ENCODE data around the gene MYO1F. TPM values are rescaled to one million over a fixed set of nuclear protein-coding genes. Genes with fewer than 3 reads are reported as not detected.
"Not testable (repeated sequence)": the region's sequence is repeated elsewhere in the genome, so short reads cannot be mapped to it uniquely, and the experiment has no call there.

MYO1F gene
- 0.34 TPM for polyA plus RNA-seq (2013, experiment 1 of 2; ENCODE audit: insufficient read length)
- polyA plus RNA-seq (2013, experiment 2 of 2; ENCODE audit: insufficient read length): 0.40 TPM

DNA sequence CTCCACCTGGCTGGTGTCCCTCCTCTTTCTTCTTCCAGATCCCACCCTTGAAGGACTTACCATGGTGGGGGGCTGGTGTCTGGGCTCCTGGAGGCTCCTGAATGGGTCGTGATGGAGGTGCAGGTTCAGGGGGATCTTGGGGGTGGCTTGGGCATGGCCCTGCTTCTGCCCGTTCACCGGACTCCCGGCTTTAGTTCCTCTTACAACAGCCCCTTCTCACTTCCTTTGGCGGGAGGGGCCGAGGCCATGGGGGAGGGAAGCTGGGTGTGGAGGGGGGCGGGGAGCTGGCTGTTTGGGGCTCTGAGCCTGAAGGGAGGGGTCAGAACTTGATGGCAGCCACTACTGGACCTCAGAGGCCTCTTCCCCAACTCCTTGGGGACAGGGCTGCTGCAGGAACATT lies at the start of gene MYO1F:
TSS of gene MYO1F (minus strand) at position 196 of the 400 bp plus-strand sequence. CDS start at position 63, 133 bp downstream.
- no peak for DNase-seq

DNA sequence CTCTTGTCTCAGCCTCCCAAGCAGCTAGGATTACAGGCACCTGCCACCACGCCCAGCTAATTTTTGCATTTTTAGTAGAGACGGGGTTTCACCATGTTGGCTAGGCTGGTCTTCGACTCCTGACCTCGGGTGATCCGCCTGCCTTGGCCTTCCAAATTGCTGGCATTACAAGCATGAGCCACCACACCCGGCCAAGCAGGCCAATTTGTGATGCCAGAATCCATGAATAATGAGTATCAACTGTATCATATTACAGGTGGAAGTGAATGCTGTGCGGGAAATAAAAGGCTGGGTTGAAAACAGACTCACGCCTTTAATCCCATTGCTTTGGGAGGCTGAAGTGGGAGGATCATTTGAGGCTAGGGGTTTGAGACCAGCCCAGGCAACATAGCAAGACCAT lies 49.6 kb upstream of the MYO1F start:
- no peak for DNase-seq

DNA sequence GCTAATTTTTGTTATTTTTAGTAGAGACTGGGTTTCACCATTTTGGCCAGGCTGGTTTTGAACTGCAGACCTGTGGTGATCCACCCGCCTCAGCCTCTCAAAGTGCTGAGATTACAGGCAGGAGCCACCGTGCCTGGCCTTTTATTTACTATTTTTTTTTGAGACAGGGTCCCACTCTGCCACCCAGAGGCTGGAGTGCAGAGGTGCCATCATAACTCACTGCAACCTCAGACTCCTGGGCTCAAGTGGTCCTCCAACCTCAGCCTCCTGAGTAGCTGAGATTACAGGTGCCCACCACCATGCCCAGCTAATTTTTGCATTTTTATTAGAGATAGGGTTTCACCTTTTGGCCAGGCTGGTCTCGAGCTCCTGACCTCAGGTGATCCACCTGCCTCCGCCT lies 45.6 kb upstream of the MYO1F start:
- not testable (repeated sequence) for DNase-seq

DNA sequence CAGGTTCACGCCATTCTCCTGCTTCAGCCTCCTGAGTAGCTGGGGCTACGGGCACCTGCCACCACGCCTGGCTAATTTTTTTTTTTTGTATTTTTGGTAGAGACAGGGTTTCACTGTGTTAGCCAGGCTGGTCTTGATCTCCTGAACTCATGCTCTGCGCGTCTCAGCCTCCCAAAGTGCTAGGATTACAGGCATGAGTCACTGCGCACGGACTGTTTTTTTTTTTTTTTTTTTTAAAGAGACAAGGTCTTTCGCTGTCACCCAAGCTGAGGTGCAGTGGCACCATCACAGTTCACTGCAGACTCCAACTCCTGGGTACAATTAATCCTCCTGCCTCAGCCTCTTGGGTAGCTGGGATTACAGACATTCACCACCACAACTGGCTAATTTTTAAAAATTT lies 41.5 kb upstream of the MYO1F start:
- peak; percentile 44 for DNase-seq

DNA sequence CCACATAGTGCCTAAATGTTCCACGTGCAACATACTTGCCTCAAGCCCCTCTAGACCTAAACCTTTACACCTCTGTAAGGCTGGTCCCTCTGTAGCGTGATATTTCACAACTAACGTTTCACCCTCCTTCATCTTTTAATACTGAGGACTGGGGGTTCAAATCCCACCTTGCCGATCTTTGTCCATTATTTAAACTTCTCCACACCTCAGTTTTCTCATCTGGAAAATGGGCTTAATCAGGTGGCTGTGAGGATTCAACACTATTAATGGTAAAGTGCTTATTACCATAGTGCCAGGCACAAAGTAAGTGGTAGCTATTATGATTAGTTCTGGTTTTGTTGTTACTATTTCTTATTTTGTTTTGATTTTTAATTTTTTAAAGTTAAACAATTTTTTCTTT lies 40.7 kb upstream of the MYO1F start:
- DNase-seq: no peak

DNA sequence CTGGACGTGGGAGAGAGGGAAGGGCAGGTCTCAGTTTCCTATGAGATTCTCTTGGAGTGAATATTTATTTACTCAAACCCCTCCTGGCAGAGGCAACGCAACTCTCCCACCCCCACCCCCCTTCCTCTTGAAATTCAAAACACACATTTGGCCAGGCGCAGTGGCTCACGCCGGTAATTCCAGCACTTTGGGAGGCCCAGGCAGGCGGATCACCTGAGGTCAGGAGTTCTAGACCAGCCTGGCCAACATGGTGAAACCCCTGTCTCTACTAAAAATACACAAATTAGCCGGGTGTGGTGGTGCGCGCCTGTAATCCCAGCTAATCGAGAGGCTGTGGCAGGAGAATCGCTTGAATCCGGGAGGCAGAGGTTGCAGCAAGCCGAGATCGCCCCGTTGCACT lies 40.1 kb upstream of the MYO1F start:
- not testable (repeated sequence) for DNase-seq

DNA sequence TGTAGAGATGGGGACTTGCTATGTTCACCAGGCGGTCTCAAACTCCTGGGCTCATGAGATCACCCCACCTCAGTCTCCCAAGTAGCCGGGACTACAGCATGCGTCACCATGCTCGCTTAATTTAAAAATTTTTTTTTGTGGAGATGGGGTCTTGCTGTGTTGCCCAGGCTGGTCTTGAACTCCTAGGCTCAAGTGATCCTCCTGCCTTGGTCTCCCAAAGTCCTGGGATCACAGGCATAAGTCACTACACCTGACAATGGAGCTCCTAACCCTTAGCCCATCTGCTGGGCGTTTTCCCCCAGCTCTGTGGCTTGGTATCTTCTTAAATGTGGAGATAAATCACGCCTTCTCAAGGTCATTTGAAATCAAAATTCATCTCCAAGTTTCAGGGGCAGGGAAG lies 39.6 kb upstream of the MYO1F start:
- DNase-seq: no peak

DNA sequence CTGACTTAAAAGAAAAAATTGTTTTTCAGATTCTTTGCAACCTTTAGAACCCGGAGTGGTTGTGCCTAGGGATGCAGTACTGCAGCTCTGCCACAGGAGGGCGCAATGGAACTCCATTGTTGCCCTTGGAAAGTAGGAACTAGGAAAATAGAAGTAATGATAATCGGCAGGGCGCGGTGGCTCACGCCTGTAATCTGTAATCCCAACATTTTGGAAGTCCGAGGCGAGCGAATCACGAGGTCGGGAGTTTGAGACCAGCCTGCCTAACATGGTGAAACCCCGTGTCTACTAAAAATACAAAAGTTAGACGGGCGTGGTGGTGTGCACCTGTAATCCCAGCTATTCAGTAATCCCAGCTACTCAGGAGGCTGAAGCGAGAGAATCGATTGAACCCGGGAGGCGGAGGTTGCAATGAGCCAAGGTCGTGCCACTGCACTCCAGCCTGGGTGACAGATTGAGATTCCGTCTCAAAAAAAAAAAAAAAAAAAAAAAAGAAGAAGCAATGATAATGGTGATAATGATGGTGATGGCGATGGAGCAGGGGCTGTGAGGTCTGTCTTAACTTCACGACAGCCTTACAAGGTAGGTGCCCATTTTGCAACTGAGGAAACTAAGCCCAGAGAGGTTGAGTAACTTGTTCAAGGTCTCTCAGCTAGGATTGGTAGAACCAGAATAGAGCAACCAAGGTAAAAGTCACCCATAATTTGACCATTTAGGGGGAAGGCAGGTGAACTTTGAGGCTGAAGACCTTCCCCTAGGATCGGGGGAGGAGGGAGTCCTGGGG lies 38.8 kb upstream of the MYO1F start:
- DNase-seq: peak; percentile 70

DNA sequence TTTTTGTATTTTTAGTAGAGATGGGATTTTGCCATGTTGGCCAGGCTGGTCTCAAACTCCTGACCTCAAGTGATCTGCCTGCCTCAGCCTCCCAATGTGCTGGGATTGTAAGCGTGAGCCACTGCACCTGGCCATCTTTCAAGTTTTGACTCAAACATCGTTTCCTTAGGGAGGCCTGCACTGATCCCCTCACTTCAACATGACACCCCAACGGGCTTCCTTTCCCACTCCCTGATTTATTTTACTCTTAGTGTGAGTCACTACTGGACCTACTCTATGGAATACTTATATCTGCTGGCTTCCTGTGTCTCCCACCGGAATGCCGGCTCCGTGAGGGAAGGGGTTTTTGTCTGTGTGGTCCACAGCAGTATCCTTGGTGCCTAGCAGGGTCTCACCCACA lies 37.8 kb upstream of the MYO1F start:
- peak; percentile 53 for DNase-seq

DNA sequence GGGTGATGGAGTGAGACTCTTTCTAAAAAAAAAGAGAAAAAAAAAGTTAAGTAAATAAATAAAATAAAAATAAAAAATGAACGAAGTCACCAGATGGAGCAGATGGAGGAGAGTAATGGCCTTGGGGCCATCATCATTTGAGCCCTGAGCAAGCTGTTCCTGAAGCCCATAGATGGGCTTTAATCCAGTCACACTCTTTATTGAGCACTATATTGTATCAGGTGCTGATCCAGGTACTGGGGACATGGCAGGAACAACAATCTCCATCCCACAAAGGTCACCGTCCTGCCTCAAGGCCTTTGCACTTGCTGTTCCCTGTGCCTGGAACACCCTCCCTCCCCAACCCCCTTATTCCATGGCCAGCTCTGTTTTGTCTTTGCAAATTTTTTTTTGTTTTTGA lies 37.2 kb upstream of the MYO1F start:
- DNase-seq: no peak

DNA sequence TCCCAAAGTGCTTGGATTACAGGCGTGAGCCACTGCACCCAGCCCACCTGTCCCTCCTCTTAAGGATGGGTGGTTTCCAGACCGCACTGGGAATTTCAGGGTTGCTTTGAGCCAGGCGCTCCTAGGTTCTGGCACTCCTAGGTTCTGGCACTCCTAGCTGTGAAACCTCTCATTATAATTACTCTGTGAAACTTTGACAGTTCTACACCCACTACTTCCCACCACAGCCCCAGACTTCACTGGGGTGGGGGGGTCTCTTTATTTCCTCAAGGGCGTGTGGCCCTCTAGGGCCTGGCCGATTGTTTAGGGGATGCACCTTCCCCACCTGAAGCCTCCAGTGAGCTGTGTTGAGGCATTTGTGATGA lies 35.5 kb upstream of the MYO1F start:
- no peak for DNase-seq

DNA sequence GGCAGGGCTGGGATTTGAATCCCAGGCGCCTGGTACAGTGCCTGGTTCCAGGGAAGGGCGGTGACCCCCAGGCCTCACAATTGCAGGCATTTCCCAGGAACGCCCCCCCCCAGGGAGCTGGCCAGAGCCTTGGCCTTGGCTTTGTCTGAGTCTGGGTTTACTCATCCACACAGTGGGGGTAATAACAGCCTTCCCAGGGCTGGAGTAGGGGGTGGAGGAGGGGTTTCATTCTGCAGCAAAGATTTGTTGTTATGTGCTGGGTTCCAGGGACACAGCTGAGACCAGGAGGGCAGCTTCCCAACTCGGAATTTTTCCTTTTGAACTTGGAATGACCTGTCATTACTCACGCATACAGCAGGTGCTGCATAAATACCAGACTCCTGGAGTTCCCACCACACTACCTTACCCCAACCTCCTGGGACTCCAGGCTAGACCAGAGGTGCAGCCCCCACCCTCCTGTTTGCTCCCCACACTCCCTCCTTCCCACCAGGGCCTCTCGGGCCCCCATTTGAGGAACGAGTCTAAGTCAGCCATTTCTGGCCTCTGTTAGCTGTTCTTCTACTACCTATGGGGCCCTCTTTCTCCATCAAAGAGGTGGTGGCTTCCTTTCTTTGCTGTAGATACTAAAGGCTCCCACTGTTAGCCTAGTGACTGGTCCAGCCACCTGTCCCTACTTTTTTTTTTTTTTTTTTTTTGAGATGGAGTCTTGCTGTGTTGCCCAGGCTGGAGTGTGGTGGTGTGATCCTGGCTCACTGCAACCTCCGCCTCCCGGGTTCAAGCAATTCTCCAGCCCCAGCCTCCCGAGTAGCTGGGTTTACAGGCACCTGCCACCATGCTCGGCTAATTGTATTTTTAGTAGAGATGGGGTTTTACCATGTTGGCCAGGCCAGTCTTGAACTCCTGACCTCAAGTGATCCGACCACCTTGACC lies 34.9 kb upstream of the MYO1F start:
- DNase-seq: peak; percentile 96

DNA sequence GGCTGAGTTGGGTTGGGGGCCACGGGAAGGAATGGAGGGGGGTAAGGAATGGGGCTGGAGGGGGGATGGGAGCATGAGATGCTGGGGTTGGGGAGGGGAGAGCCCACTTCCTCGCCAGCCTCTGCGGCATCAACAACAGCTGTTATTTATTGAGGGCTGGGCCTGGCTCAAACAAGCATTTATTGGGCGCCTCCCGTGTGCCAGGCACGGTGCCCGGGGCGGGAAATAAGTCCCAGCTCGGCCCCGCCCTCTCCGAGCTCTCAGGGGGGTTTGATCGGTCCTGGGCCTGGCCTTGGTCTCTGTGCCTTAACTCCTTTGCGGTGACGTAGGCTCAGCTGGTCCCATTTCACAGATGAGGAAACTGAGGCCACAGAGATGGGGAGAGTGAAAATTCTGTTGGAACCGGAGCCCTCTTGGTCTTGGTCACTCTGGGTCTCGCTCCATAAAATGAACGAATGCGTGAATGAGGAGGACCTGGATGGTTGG lies 34.2 kb upstream of the MYO1F start:
- DNase-seq: peak; percentile 66

DNA sequence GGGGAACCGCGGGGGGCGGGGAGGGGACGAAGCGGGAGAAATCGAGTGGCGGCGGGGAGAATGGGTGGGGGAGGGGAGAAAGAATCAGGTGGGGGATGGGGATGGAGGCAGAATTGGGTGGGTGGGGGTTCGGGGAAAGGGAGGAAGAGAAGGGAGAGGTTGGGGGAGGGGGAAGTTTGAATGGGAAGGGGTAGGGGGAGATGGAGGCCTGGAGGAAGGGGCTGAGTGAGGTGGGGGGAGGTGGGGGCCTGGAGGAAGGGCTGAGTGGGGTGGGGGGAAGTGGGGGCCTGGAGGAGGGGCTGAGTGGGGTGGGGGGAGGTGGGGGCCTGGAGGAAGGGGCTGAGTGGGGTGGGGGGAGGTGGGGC lies 33.7 kb upstream of the MYO1F start:
- no peak for DNase-seq

DNA sequence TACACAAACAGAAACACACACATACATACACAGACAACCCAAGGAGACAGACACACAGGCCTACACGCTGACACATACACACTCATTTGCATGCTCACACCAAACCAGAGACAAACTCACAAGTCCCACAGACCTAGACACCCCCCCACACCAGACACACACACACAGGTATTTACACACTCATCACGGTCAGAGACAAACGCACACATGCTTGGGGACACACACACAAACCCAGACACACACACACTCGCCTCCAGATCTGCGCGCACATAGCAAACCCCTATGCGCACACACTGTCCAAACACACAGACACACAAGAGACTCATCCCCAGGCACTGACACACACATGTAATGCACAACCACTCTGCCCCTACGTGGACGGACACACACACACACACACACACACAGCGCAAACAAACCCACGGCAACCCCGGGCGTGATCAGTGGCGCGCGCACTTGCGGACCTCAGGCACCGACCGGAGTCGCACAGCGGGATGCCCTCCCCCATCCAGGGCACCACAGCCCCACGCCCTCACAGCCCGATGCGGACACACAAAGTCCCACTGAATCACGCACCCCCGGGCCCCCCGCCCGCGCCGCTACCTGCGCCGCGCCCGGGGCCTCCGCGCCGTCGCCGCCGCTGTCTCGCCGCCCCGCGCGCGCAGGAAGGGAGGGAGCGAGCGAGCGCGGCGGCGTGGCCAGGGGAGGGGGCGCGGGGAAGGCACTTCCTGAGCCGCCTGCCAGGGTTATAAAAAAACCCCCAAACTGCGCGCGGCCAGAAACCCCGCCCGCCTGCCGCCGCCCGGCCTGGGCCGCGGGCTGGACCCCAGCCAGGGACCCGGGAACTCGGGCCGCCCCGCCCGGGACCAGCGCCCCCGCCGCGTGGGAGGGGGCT lies 33.0 kb upstream of the MYO1F start, which contains the start of gene ADAMTS10:
TSS of gene ADAMTS10 (minus strand) at position 675 of the 895 bp plus-strand sequence. CDS start 5,005 bp downstream, outside the sequence.
- peak; percentile 70 for DNase-seq

DNA sequence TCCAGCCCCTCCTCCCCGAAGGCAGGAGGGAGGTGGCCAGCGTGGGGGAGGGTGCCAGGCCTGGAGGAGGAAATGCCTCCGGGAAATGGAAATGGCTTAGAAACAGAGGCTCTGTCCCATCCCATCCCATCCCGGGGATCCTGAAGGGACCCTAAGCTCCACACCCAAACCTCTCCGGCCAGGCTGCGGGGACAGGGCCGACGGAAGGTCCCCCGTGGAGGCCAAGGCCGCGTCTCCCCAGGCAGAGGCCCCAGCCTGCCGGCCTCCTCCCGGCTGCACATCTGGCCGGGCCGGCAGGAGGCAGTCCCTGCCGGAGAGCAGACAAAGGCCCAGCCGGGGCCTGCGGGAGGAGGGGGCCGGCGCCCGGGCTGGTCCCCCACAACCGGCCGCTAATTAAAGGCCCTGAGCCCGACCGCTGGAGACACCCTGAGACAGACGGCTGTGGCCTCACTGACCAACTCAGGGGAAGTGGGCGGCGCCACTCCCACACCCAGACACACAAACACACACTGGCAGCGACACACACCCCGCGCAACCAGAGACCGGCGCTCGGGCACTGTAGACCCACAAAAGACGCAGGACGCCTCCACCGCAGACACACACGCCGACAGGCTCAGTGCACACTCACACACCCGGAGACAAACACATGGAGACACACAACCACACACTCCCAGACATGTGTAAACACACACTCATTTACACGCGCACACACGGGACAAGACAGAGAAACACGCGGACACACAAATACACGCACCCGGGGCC lies 32.2 kb upstream of the MYO1F start:
- peak; percentile 81 for DNase-seq

DNA sequence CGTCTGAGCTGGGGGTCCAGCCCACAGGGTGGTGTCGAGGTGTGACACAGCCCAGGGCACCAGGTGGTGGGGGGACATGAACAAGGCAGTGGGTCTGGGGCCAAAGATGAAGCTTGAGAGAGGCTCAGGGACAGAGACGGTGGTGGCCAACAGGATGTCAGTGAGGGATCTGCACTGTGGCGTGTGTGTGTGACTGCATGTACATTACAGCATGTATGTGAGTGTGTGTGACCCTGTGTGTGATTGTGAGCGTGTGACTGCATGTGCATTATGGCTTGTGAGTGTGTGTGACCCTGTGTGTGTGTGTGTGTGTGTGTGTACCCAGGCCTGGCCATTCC lies 31.7 kb upstream of the MYO1F start:
- DNase-seq: no peak

DNA sequence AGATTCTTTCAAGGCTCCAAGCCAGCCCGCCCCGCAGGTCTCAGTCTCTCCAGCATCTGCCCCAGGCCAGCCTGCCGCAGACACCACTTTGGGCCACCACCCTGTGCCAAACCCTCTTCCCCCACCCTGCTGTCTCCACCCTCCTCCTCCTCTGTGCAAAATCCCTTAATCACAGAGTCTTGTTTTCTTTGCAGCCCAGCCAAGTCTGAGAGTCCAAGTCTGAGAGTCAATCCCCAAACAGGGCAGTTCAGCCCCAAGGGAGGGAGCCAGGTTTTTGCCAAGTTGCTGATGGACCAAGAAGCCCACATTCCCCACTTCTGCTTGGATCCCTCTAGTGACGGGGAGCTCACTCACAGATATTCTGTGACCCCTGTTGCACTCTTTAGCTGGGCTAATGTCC lies 30.1 kb upstream of the MYO1F start:
- DNase-seq: peak; percentile 93

DNA sequence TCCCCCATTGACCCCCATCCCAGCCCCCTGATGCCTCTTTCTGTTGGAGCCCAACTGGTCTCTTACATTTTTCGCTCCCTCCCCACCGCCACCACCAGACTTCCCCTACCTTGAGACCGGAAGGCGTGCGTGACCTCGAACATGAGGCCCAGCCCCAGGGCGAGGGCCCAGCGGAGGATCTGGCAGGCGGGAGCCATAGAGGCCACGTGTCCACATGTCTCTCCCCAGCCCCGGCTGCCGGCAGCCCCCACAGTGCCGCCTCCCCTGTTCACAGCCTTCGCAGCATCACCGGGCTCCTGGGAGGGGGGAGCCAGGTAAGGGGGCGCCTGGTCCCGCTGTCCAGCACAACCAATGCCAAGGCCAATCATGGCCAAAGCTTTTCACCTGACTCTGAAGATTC lies 28.3 kb upstream of the MYO1F start:
- DNase-seq: no peak

DNA sequence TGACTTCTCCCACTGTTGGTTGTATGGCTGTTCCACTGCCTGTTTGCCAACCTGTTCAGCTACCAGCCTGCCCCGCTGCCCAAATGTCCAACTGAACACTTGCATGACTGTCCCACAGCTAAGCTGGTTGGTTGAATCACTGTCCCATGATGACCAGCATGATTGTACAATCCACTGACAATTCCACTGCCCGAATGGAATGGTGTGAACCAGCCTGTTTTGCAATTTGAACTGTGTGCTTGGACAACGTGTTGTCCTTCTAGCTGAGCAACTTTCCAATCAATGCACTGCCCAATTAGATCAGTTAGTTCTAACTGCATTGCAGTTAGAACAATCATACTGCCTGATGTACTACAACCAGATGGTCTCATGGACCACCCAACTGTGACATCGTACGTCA lies 24.6 kb upstream of the MYO1F start:
- DNase-seq: no peak

DNA sequence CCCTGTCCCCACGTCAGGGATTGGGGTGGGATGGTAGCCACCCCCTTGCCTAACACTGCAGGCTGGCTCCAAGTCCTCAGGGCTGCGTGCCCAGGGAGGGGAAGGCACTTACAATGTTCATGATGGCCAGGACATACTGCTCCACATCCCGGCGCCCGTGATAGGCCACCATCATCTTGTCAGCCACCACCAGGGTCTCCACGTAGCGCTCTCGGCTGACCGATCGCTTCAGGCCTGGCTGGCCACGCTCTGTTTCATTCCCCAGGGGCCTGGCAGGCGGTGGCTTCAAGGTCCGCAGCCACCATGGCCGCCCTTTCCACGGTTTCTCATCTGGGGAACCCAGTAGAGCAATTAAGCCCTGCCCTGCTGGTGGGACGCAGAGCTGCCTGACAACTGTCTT lies 23.6 kb upstream of the MYO1F start:
- DNase-seq: no peak

DNA sequence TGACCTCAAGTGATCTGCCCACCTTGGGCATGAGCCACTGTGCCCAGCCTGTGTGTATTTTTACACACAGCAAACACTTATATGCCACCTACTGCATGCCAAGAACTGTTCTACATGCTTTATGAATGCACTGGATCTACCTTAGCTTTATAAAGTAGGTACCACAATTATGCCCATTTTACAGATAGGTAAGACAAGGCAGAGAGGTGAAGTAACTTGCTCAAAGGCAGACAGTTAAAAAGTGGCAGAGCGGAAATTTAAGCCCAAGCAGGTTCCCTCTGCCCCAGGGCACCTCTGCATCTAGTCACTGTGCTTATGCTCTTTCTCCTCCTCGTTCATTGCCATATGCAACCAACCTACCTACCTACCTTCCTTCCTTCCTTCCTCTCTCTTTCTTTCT lies 22.8 kb upstream of the MYO1F start:
- no peak for DNase-seq
